Suppressor macrophage treated with lipopolysaccharide for 4 hours (primary cell): ENCODE measurements around the gene MSGN1.

Source experiments
- DNase-seq: peaks from one replicate; pipeline ENCODE4 v3.0.0-alpha.2; 2020

The MSGN1 gene

GRCh38 chr2:17805717-17806363 is 10.4 kb upstream of the MSGN1 start:
- no peak for DNase-seq

- DNase-seq: peak; percentile 77
Measured at GRCh38 chr2:17813010-17813741, 3.1 kb upstream of the MSGN1 start.

DNA sequence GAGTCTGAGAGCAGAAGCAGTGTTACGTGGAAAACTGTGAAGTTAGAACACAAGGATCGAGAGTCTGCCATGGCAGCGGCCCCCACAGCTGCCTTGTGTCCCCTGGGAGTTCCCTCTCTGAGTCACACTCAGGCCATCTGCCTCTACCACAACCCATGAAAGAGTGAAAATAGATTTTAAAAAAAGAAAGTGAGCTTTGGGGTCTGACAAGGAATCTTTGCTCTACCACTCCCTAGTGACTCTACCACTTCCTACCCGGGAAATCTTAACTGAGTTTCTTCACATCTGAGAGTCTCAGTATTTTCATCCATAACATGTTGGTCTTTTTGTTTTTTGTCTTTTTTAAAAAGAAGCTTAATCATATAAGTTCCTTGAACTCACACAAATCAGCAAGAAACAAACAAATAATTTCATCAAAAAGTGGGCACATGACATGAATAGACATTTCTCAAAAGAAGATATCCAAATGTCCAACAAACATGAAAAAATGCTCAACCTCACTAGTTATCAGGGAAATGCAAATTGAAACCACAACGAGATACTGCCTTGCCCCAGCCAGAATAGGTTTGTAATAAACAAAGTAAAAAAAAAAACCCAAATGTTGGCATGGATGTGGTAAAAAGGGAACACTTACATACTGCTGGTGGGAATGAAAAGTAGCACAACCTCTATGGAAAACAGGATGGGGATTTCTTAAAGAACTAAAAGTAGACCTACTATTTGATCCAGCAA is 2.4 kb upstream of the MSGN1 start:
- DNase-seq: peak; percentile 83

DNA sequence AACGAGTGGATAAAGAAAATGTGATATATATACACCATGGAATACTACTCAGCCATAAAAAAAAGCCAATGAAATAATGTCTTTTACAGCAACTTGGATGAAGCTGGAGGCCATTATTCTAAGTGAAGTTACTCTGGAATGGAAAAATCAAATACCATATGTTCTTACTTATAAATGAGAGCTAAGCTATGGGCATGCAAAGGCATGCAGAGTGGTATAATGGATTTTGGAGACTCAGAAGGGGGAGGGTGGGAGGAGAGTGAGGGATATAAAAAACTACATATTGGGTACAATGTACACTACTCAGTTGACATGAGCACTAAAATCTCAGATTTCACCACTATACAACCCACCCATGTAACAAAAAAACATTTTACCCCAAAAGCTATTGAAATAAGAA is 1.7 kb upstream of the MSGN1 start:
- DNase-seq: no peak

DNA sequence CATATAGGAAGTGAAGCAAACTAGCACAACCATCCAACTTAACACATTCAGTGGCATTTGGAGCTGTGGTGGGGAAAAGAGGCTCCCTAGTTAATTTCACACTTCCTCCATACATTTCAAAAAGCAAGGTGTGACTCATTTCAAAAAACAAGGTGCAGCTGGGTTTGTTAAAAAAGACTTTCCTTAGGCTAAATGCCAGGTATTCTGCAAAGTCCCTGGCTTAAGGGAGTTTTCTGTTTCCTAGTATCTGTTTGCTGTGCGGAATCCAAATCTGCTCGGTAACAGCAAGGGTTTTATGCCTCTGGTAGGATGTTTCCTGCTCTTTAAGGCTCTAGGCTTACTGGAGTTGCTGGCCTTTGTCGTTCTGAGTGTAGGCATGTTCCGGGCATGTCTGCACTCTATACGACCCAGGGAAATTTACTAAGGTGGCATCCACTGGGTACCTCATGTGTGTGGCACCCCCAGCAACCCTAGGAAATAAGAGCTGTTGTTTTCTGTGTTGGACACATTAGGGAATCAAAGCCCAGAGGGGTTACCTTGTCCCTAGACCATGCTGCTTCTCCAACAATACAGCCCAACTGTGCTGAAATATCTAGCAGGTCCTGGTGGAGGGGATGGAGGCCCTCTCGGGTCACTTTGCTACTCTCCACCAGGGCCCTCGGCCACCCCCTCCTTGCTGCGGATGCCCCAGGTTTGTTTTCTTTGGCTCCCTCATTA is 634 bp upstream of the MSGN1 start:
- DNase-seq: no peak

- peak; percentile 29 for DNase-seq
Measured at GRCh38 chr2:17818235-17818815, 2.1 kb downstream of the MSGN1 start.

- DNase-seq: no peak
Measured at GRCh38 chr2:17821080-17821479, 4.8 kb downstream of the MSGN1 start.

GRCh38 chr2:17821535-17822444 is 5.5 kb downstream of the MSGN1 start:
- peak; percentile 30 for DNase-seq

DNA sequence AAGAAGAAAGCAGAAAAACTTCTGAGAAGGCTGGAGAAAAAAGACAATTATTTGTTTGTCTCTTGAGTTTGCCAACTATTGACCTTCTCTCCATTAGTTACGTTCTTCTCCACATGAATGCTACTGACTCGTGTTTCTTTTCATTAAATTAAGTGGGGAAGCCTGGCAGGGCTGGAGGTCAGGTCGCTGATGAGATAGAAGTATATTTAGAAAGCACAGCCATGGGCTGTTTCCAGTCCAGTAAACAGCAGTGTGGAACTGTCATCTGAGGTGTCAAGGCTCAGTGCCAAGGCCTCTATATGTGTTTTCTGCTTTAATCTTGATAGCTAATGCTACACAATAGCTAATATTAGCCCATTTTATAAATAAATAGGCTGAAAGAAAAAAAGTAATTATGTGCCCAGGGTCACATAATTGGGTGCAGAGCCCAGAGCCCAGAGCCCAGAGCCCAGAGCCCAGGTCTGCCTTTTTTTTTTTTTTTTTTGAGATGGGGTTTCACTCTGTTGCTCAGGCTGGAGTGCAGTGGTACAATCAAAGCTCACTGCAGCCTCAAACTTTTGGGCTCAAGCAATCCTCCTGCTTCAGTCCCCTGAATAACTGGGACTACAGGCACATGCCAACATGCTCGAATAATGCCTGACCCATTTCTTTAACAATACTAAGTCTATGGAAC is 6.3 kb downstream of the MSGN1 start:
- no peak for DNase-seq

DNA sequence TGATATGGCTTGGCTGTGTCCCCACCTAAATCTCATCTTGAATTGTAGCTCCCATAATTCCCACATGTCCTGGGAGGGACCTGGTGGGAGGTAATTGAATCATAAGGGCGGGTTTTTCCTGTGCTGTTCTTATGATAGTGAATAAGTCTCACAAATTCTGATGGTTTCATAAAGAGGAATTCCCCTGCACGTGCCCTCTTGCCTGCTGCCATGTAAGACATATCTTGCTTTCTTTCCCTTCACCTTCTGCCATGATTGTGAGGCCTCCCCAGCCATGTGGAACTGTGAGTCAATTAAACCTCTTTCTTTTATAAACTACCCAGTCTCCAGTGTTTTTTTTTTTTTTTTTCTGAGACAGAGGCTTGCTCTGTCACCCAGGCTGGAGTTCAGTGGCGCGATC is 7.4 kb downstream of the MSGN1 start:
- peak; percentile 61 for DNase-seq

DNA sequence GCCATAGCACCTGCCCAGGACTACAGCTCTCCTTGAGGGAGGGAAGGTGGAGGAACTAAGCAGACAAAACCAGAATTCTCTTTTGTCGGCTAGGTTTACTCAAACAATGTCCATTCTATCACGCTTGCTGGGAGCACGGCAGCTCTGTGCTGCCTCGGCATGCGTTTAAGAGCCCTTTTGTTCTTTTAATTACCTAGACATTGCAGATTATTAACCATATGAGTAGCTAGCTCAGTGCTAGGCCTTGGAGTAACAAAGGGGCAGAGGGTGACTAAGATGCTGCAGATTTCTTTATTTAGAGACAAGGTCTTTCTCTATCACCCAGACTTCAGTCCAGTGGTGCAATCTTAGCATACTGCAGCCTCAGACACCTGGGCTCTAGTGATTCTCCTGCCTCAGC is 11.1 kb downstream of the MSGN1 start:
- DNase-seq: no peak

GRCh38 chr2:17827785-17828184 is 11.5 kb downstream of the MSGN1 start:
- no peak for DNase-seq

GRCh38 chr2:17830053-17831034 is 14.1 kb downstream of the MSGN1 start:
- DNase-seq: peak; percentile 83

DNA sequence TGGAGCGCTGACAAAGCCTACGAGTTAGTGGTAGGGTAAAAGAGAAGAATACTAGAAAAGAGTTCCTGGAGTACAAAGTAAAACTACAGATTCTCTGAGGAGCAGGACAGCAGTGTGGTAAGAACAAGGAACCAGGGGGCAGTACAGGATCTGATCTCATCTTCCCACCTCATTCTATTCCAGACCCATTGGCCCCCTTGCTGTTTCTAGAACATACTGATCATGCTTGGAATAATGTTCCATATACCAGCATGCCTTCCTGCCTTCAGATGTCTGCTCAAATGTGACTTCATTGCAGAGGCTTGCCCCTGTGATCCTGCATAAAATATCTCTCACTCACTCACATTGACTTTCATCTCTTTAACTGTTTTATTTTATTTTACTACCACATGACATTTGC is 19.3 kb downstream of the MSGN1 start:
- DNase-seq: no peak

GRCh38 chr2:17839959-17840358 is 23.7 kb downstream of the MSGN1 start:
- DNase-seq: no peak

GRCh38 chr2:17843457-17843856 is 27.2 kb downstream of the MSGN1 start:
- DNase-seq: no peak

DNA sequence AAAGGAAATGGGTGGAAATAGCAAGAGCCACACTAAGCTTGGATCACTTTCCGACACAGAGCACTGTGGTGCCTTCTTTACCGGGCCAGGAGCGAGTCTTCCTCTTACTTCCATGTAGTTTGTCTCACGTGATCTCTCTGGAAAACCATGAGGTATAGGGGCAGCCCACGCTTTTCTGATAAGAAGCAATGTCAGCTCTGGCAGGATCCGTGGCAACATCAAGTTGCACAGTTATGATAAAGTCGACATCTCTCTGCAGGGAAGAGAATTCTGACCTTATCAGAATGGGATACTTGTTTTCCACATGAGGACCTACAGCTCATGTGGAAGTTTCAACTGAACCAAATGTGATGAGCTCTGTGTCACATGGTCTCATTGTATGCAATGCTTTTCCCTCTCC is 29.5 kb downstream of the MSGN1 start:
- DNase-seq: no peak

GRCh38 chr2:17846676-17847075 is 30.4 kb downstream of the MSGN1 start:
- DNase-seq: no peak

GRCh38 chr2:17847236-17847635 is 31.0 kb downstream of the MSGN1 start:
- DNase-seq: no peak

GRCh38 chr2:17849275-17849674 is 33.0 kb downstream of the MSGN1 start:
- DNase-seq: no peak
